Activated CD8-positive, alpha-beta memory T cell treated with anti-CD3 and anti-CD28 coated beads, Interleukin-2, amount 50 U/mL, for 24 hours (primary cell): ENCODE results near the gene MAPKAPK5.
"Not testable (repeated sequence)": the region's sequence is repeated elsewhere in the genome, so short reads cannot be mapped to it uniquely, and the experiment has no call there.

ENCODE experiments used
- DNase-seq: peaks from one replicate; pipeline ENCODE4 v3.0.0-alpha.2; 2020; ENCODE audit errors: extremely low read depth

The MAPKAPK5 gene

DNA sequence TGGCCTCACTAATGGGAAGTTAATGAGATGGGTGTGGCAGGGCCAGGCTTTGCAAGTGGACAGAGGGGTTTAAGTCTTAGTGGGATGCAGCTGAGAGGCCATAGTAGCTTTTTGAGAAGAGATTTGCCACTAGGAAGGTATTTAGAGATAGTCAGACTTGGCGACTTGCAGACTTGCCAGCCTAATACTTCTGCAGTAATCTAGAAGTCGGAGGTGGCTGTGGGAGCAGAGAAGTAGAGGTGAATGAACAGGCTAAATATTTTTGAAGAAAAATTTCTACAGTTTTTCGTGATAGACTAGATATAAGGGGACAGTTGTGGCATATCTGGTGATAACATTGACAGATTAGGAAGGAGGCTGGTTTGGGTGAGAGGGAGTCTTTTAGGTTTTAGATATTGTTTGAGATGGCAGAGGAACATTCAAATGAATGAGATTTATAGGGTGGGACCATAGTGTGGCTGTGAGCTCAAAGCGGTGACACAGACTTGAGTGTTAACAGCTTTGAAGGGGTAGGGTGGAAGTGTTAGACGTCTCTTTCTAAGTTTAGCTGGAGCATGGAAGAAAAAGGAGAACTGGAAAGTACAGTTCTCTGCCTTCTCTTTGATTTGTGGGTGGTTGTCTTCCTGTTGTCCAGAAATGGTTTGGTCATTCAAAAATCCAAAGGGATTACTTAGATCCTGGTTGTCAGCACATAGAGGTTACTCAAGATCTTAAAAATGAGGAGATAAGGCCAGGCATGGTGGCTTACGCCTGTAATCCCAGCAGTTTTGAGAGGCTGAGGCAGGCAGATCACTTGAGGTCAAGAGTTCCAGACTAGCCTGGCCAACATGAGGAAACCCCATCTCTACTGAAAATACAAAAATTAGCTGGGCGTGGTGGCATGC is 44.9 kb downstream of the MAPKAPK5 start:
- DNase-seq, result no peak

DNA sequence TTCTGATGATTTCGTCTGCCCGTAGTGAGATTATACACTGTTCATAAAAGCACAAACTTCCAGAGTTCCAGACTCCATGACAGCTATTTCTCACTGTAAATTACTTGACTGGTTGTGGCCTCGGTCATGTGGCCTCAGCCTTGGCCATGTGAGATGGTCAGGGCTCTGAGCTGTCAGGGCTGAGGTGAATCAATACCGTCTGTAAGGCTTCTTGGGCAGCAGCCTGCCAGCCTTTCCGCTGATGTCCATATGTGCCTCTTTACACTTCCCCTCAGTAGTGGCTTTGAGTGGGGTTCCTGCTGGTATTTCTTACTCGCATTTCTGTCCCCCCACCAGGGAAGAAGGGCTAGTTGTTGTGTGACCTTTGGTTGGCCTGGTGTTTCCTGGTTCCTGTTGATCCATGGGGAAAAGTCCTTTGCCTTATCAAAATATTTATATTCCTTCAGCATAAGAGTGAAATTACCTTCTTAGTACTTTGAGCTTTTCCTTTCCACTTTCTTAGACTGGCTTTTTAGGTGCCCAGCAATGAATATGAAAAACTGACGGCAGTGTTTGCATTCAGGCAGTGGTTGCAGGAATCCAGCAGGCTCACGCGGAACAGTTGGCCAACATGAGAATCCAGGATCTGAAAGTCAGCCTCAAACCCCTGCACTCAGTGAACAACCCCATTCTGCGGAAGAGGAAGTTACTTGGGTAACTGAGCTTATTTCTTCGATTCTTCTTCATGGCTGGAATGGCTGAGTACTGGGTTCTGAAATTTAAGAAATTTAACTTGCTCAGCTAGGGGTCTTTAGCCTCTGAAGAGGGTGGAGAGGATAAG is 46.1 kb downstream of the MAPKAPK5 start:
- no peak for DNase-seq

DNA sequence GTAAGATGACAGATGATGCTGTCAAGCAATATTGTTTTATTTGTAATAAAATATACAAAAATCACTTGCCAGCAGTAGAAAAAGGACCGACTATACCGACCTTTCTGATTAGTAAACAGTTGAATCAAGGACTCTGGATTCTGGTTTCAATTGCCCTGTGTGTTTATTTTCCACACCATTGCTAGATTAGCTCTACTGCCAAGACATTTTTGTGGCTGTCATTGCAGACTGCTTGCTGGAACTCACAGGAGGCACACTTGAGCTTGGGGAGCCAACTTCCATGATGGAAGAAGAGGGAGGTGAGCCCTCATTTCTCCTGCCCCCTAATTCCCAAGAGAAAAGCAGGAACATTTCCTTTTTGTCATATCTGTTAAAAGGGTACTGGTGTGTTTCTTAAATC is 51.3 kb downstream of the MAPKAPK5 start:
- no peak for DNase-seq

DNA sequence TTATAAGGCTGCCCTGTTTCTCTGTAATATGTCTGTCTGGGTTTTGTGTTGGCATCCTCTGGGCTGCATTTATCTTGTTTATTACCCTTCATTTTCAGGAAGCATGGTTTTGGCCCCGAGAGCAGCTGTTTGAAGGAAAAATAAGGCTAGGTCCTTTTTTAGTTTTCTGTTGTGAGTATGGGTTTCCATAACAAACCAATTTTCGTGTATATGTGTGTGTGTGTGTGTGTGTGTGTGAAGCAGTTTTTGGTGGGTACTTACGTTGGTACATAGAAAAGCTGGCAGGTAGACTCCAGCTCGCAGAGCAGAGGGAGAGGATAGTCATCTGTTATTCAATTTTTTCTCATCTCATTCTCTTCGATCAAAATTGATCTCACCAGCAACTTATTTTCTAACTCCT is 52.5 kb downstream of the MAPKAPK5 start:
- DNase-seq, result no peak

DNA sequence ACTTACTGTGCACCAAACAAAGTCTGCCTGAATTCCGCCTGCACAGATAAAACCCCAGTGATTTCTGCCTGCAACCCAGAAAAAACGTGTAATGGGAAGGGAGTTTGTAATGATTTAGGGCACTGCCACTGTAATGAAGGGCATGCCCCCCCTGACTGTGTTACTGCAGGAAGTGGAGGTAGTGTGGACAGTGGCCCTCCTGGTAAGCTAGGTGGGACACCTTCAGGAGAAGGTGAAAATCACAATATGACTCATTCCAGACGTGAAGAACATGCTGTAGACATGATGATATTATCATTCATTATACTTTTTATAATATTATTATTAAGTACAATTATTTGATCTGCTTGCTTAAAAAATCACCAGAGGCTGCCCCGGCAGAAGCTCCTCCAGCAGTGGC is 59.2 kb downstream of the MAPKAPK5 start:
- DNase-seq, result no peak

DNA sequence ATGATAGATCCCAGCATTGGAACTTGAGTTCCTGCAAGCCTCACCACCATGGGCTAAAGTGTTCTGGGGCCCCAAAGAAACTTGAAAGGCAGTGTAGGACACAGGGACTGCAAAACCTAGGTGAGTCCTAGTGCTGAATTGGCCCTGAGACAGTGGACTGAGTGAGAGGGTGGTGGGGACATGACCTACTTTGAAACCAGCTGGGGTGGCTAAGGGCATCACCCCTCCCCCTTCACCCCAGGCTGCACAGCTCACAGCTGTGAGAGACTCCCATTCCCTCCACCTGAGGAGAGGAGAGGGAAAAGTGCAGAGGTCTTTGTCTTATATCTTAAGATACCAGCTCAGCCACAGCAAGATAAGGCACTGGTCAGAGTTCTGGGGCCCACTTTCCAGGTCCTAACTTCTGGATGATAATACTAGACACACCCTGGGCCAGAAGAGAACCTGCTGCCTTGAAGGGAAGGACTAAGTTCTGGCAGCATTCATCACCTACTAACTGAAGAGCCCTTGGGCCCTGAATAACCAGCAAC is 62.5 kb downstream of the MAPKAPK5 start:
- DNase-seq, result no peak

DNA sequence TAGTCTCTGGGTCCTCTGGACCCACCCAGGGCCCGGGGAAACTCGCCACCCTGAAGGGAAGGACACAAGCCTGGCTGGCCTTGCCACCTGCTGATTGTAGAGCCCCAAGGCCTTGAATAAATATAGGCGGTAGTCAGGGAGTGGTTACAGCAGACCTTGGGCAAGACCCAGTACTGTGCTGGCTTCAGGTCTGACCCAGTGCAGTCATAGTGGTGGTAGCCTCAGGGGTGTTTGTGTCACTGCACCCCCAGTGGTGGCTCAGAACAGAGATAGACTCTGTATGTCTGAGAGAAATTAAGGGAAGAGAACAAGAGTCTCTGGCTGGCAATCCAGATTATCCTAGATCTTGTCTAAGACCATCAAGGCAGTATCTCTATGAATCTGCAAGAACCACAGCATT is 63.5 kb downstream of the MAPKAPK5 start:
- DNase-seq, result no peak

DNA sequence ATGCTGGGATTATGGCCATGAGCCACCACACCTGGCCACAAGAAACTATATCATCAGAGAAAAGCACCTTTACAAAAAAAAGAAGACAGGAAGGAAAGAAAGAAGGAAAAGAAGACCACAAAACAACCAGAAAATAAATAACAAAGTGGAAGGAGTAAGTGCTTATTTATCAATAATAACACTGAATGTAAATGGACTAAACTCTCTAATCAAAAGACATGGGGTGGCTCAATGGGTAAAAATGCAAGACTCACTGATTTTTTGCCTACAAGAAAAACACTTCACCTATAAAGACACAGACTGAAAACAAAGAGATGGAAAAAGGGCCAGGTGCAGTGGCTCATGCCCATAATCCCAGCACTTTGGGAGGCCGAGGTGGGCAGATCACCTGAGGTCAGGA is 65.7 kb downstream of the MAPKAPK5 start:
- DNase-seq, result no peak

DNA sequence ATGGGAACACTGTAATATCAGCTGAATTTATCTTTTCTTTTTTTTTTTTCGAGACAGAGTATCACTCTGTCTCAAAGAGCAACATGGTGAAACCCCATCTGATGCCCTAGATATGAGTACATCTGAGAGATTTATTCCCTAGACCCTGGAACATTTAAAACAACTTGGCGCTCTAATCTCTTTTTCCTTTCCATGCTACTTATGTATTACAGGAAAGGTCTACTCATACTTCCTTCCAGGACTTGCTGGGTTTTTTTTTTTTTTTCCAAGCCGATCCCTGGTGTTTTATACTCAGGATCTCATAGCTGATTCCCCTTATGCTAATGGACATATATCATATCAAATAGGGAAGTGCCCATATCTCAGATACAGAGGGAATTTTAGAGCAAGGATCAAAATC is 83.1 kb downstream of the MAPKAPK5 start:
- DNase-seq, result no peak

DNA sequence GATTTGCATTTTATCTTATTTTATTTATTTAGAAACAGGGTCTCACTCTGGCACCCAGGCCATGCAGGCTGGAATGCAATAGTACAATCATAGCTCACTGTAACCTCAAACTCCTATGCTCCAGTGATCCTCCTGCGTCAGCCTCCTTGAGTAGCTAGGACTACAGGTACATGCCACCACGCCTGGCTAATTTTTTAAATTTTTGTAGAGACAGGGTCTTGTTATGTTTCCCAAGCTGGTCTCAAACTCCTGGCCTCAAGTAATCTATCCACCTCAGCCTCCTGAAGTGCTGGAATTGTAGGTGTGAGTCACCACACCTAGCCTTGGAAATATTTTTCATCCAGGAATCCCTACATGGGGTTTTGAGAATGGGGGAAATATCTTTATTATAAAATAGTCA is 84.6 kb downstream of the MAPKAPK5 start:
- DNase-seq, result no peak

DNA sequence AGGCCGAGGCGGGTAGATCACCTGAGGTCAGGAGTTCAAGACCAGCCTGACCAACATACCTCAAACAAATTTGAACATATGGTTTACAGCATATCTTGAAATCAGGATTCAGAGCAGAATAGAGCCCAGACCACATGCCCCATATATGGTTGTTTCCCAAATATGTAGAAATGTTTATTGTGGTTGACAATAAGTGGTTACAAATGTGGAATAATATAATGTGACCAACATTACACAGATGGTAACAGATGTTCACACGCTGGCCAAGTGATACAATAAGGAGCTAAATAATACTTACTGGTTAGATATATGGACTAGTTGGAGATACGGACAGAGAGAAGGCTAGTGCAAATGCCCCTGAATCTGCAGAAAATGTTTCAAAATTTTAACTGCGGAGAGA is 85.3 kb downstream of the MAPKAPK5 start:
- DNase-seq, result no peak

DNA sequence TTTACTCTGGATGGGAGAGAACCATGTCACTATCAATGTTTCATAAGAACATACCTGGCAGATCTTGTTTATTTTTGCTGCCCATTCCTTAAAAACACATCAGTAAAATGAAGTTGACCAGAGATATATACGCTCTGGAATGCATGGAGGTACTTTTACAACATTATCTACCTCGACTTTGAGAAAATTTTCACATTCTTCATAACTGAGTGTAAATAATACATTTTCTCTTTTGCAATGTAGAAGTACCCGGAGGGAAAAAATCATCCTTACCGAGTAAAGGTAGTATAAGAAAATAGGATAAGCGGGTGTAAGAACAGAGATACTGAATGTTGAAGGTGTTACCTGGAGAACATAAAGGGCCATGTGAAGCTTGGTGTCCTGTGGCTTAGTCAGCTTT is 90.2 kb downstream of the MAPKAPK5 start:
- DNase-seq, result no peak

DNA sequence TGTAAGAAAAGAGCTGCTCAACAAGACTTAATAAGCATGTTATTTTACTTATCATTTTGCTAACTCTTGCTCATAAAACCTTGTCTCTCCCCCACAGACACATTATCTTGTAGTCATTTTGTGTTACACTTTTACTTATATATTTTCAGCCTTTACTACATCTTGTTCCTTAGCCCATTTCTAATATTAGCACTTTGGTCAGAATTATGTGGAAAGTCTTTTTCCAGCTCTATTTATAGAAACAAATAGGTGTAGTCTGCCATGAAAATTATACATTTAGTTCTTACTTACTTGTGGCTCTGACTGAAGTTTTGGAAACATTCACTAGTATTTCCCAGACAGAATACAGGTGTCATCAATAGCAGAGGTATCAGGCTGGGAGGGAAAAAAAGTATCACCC is 94.8 kb downstream of the MAPKAPK5 start:
- DNase-seq, result no peak

DNA sequence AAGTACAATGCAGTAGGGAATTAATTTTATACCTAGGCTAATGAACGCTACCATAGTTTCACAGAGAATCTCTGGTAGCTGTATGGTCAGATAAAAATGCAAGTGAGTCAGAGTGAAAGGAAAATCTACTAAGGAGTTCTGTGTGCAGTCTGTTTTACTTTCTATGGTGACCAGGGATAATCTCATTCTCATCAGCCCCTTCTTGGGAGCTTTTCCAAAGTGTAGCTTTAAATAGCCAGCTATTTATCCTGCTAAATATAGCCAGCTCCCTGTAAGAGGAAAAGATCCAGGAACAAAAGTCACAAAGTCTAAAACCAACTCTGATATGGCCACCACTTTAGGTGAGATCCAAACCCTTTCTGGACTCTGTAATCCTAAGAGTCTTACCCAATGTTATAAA is 95.4 kb downstream of the MAPKAPK5 start:
- DNase-seq, result no peak

DNA sequence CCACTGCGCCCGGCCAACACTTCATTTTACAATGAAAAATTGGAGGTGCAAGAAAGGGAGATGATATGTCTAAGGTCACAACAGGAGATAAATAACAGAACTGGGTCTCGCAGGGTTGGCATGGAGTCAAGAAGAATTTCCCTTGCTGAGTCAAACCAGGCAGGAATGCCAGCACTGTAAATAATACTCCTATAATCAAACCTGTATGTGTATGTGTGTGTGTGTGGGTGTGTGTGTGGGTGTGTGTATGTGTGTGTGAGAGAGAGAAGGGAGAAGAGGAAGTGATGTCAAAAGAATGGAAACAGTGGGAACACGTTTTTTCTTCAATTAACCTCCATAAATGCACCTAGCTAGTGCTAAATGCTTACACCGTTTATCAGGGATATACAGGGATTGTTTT is 100.5 kb downstream of the MAPKAPK5 start:
- no peak for DNase-seq

DNA sequence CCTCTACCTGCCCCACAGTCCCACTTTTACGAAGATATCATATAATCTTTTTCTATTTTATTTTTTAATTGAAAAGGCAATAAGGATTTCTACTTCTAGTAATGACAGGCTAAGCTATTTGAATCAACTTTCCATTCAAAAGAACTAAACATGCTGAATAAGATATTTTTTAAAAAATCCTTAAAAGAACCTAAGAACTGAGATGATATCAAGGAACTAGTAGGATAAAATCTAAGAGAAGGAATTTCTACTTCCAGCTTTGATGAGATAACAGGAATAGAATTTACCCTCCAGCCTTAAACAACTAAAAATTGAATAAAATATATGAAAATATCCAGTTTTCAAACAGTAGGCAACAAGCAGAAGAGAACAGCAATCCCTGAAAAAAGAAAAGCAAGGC is 101.9 kb downstream of the MAPKAPK5 start:
- no peak for DNase-seq

DNA sequence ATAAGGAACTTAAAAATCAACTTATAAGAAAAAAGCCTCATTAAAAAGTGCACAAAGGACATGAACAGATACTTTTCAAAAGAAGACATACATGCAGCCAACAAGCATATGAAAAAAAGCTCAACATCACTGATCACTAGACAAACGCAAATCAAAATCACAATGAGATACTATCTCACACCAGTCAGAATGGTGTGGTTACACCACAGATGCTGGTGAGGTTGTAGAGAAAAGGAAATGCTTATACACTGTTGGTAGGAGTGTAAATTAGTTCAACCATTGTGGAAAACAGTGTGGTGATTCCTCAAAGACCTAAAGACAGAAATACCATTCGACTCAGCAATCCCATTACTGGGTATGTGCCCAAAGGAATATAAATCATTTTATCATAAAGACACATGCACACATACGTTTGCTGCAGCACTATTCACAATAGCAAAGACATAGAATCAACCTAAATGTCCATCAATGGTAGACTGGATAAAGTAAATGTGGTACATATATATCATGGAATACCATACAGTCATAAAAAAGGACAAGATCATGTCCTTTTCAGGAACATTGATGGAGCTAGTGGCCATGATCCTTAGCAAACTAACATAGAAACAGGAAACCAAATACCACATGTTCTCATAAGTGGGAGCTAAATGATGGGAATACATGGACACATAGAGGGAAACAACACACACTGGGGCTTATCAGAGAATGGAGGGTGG is 109.1 kb downstream of the MAPKAPK5 start:
- DNase-seq, result not testable (repeated sequence)
